H9 (cell line): Measurements from ENCODE around the gene ARHGAP22. TPM values are rescaled to one million over a fixed set of nuclear protein-coding genes. Genes with fewer than 3 reads are reported as not detected.

Experiments
- DNase-seq: peaks from one replicate; pipeline ENCODE4 v3.0.0-alpha.2; 2017
- H2AFZ ChIP-seq: one replicate; pipeline ENCODE4 v1.6.1; 2013; ENCODE audit warnings: mild to moderate bottlenecking, low read length, control low read depth, moderate library complexity
- H2AK5ac ChIP-seq: 2 replicates; pipeline ENCODE4 v1.6.1; 2013; ENCODE audit warnings: low read length, control low read depth, mixed read lengths; ENCODE audit not compliant: insufficient read length
- H2BK120ac ChIP-seq: one replicate; pipeline ENCODE4 v1.6.1; 2013; ENCODE audit warnings: low read depth, mild to moderate bottlenecking, low read length, control low read depth, inconsistent platforms; ENCODE audit not compliant: poor library complexity, severe bottlenecking
- H2BK12ac ChIP-seq: 2 replicates; pipeline ENCODE4 v1.6.1; 2013; ENCODE audit warnings: low read length, control low read depth, mixed read lengths, low read depth; ENCODE audit not compliant: insufficient read length
- H2BK15ac ChIP-seq: 2 replicates; pipeline ENCODE4 v1.6.1; 2013; ENCODE audit warnings: low read depth, low read length, control low read depth
- H2BK20ac ChIP-seq: one replicate; pipeline ENCODE4 v1.6.1; 2013; ENCODE audit warnings: low read depth, mild to moderate bottlenecking, low read length, control low read depth, inconsistent platforms; ENCODE audit not compliant: poor library complexity, severe bottlenecking
- H2BK5ac ChIP-seq: 2 replicates; pipeline ENCODE4 v1.6.1; 2013; ENCODE audit warnings: low read length, control low read depth, mixed read lengths; ENCODE audit not compliant: insufficient read length
- H3K14ac ChIP-seq: 2 replicates; pipeline ENCODE4 v1.6.1; 2013; ENCODE audit warnings: low read length, control low read depth; ENCODE audit not compliant: insufficient read depth
- H3K18ac ChIP-seq: 2 replicates; pipeline ENCODE4 v1.6.1; 2013; ENCODE audit warnings: low read depth, mild to moderate bottlenecking, mixed read lengths, low read length, control low read depth; ENCODE audit not compliant: insufficient read length
- H3K23ac ChIP-seq: 2 replicates; pipeline ENCODE4 v1.6.1; 2013; ENCODE audit warnings: low read length, control low read depth, mixed read lengths, low read depth; ENCODE audit not compliant: insufficient read length
- H3K23me2 ChIP-seq: 2 replicates; pipeline ENCODE4 v1.6.1; 2013; ENCODE audit warnings: low read depth, mild to moderate bottlenecking, mixed read lengths, low read length, control low read depth; ENCODE audit not compliant: insufficient read length, poor library complexity, severe bottlenecking
- H3K27ac ChIP-seq: 2 replicates; pipeline ENCODE4 v1.5.1; 2013; ENCODE audit warnings: low read length, control low read depth, mixed read lengths, low read depth; ENCODE audit not compliant: insufficient read length
- H3K27me3 ChIP-seq: 2 replicates; pipeline ENCODE4 v1.6.1; 2013; ENCODE audit warnings: low read length, control low read depth, inconsistent platforms; ENCODE audit not compliant: insufficient read depth
- H3K4ac ChIP-seq: 2 replicates; pipeline ENCODE4 v1.6.1; 2013; ENCODE audit warnings: low read depth, mild to moderate bottlenecking, control low read depth, inconsistent platforms, low read length, moderate library complexity
- H3K4me1 ChIP-seq: 2 replicates; pipeline ENCODE4 v1.6.1; 2013; ENCODE audit warnings: low read length, control low read depth, inconsistent platforms; ENCODE audit not compliant: insufficient read depth
- H3K4me2 ChIP-seq: 2 replicates; pipeline ENCODE4 v1.6.1; 2013; ENCODE audit warnings: low read length, control low read depth, mixed read lengths; ENCODE audit not compliant: insufficient read length, insufficient read depth
- H3K56ac ChIP-seq: 2 replicates; pipeline ENCODE4 v1.6.1; 2013; ENCODE audit warnings: low read depth, mild to moderate bottlenecking, mixed read lengths, low read length, control low read depth; ENCODE audit not compliant: insufficient read length
- H3K79me1 ChIP-seq: 2 replicates; pipeline ENCODE4 v1.6.1; 2013; ENCODE audit warnings: low read depth, mild to moderate bottlenecking, moderate library complexity, low read length, control low read depth, inconsistent platforms; ENCODE audit not compliant: insufficient read depth, poor library complexity, severe bottlenecking
- H3K79me2 ChIP-seq: 2 replicates; pipeline ENCODE4 v1.6.1; 2013; ENCODE audit warnings: low read length, control low read depth, inconsistent platforms; ENCODE audit not compliant: insufficient read depth
- H3K9ac ChIP-seq: 2 replicates; pipeline ENCODE4 v1.6.1; 2013; ENCODE audit warnings: low read length, control low read depth, mixed read lengths; ENCODE audit not compliant: insufficient read length; ENCODE audit errors: extremely low read depth
- H3K9me3 ChIP-seq: one replicate; pipeline ENCODE4 v1.6.1; 2013; ENCODE audit warnings: low read depth, low read length, inconsistent platforms; ENCODE audit not compliant: control insufficient read depth
- H3T11ph ChIP-seq: one replicate; pipeline ENCODE4 v1.6.1; 2013; ENCODE audit warnings: mild to moderate bottlenecking, low read length, control low read depth, inconsistent platforms
- H4K20me1 ChIP-seq: one replicate; pipeline ENCODE4 v1.6.1; 2013; ENCODE audit not compliant: control insufficient read depth, insufficient read length, insufficient read depth
- H4K5ac ChIP-seq: 2 replicates; pipeline ENCODE4 v1.6.1; 2013; ENCODE audit warnings: low read depth, mild to moderate bottlenecking, mixed read lengths, low read length, control low read depth; ENCODE audit not compliant: insufficient read length
- H4K8ac ChIP-seq: replicated peaks from 2 replicates; pipeline ENCODE4 v1.6.1; 2013; ENCODE audit warnings: low read length, control low read depth, mixed read lengths, low read depth; ENCODE audit not compliant: insufficient read length
- H4K91ac ChIP-seq: 2 replicates; pipeline ENCODE4 v1.6.1; 2013; ENCODE audit warnings: low read depth, mild to moderate bottlenecking, moderate library complexity, mixed read lengths, low read length, control low read depth; ENCODE audit not compliant: insufficient read length
- H3K27ac Mint-ChIP-seq, 3 experiments: 2 replicates in 2 of 3; 3 replicates in 1 of 3; pipeline ENCODE4 v1.8.0; 2020 to 2021; ENCODE audit warnings: mixed read lengths in 3 of 3, mild to moderate bottlenecking in 1 of 3, moderate library complexity in 1 of 3
- H3K27me3 Mint-ChIP-seq: 2 replicates; pipeline ENCODE4 v1.8.0; 2021; ENCODE audit warnings: low read depth, mild to moderate bottlenecking, moderate library complexity, mixed read lengths
- H3K36me3 Mint-ChIP-seq, 3 experiments: 2 replicates in 2 of 3; 3 replicates in 1 of 3; pipeline ENCODE4 v1.8.0; 2020 to 2021; ENCODE audit warnings: low read depth in 3 of 3, mixed read lengths in 3 of 3; ENCODE audit not compliant: insufficient read depth in 1 of 3
- H3K4me1 Mint-ChIP-seq, 2 experiments: 2 replicates each; pipeline ENCODE4 v1.8.0; 2020; ENCODE audit warnings: mixed read lengths in 2 of 2
- H3K4me3 Mint-ChIP-seq, 2 experiments: 2 replicates in 1 of 2; 3 replicates in 1 of 2; pipeline ENCODE4 v1.8.0; 2020 to 2021; ENCODE audit warnings: mild to moderate bottlenecking in 2 of 2, mixed read lengths in 2 of 2, moderate library complexity in 1 of 2
- H3K9me3 Mint-ChIP-seq, 2 experiments: 2 replicates in 1 of 2; 3 replicates in 1 of 2; pipeline ENCODE4 v1.8.0; 2020; ENCODE audit warnings: mild to moderate bottlenecking in 2 of 2, mixed read lengths in 2 of 2, moderate library complexity in 1 of 2
- WGBS: extraction: QIAGEN DNeasy Blood & Tissue Kit; methylation state at CpG from one replicate; pipeline ENCODE4 v1.1.7; 2013; ENCODE audit warnings: missing lambda C conversion rate, low lambda C conversion rate, mixed read lengths; ENCODE audit not compliant: insufficient read length; ENCODE audit errors: extremely low coverage; 5-methylcytosine and 5-hydroxymethylcytosine counted together
- total RNA-seq: library from RNA; stranded (reverse); gene quantifications from 2 replicates; pipeline ENCODE4 v1.2.1, GENCODE V29; 2021
- TF ChIP-seq, protein P1 (sequence below): fragments of 200-600 bp; sonication (generic); conservative IDR thresholded peaks from 3 replicates; pipeline ENCODE4 v1.8.0; 2021; ENCODE audit warnings: antibody characterized with exemption, mild to moderate bottlenecking

ARHGAP22 gene
- total RNA-seq, 1 experiment from 2014 or later, result 7.4 TPM

DNA sequence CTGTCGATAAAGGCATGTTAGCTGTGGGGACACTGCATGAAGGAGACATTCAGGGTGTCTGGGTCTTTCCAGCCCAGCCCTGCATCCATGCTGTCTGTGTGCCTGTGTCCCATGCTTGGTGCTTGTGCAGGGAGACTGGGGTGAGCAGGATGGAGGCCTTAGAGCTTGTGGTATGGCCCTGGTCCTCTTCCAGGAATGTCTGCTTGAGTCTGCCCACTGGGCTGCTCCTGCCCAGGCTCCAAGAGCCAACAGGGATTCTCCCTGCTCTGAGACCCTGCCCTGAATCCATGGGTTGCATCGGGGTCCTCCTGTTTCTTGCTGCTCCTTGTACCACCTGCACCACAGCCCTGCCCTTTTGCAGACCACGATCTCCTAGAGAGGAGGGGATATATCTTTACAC, 31.4 kb upstream of the ARHGAP22 start:
- no peak overlapping the region for H4K8ac ChIP-seq
- no peak overlapping the region for H4K91ac ChIP-seq
- no CpG with 5 or more reads among the region's 3 CpGs for WGBS
- H2BK12ac ChIP-seq, result no peak overlapping the region
- no peak overlapping the region for H3K4ac ChIP-seq
- TF ChIP-seq, protein P1, sequence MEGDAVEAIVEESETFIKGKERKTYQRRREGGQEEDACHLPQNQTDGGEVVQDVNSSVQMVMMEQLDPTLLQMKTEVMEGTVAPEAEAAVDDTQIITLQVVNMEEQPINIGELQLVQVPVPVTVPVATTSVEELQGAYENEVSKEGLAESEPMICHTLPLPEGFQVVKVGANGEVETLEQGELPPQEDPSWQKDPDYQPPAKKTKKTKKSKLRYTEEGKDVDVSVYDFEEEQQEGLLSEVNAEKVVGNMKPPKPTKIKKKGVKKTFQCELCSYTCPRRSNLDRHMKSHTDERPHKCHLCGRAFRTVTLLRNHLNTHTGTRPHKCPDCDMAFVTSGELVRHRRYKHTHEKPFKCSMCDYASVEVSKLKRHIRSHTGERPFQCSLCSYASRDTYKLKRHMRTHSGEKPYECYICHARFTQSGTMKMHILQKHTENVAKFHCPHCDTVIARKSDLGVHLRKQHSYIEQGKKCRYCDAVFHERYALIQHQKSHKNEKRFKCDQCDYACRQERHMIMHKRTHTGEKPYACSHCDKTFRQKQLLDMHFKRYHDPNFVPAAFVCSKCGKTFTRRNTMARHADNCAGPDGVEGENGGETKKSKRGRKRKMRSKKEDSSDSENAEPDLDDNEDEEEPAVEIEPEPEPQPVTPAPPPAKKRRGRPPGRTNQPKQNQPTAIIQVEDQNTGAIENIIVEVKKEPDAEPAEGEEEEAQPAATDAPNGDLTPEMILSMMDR, result no peak
- H3K18ac ChIP-seq, result no peak overlapping the region
- H2BK15ac ChIP-seq, result no peak overlapping the region
- H2BK120ac ChIP-seq, result no peak overlapping the region
- no peaks in the 10 kb centered on the region for H3K23me2 ChIP-seq
- no peak overlapping the region for H2AFZ ChIP-seq
- no peak overlapping the region for H3K56ac ChIP-seq
- Mint-ChIP-seq H3K9me3 (peaks cover 2 to 4% of the 10 kb centered on the region in 2 experiments; a peak in 4 of 5 replicates), H3K4me3 (no peak overlapping the region), H3K27ac (no peak overlapping the region), H3K36me3 (peaks cover 0 to 1% (median 1%) of the 10 kb centered on the region in 3 experiments; a peak in 4 of 7 replicates), H3K27me3 (peaks cover 12% of the 10 kb centered on the region), H3K4me1 (no peaks in the 10 kb centered on the region)
- H2AK5ac ChIP-seq, result no peak overlapping the region
- no peak for DNase-seq
- H4K5ac ChIP-seq, result no peak overlapping the region
- no peak overlapping the region for H2BK20ac ChIP-seq
- H3K23ac ChIP-seq, result no peak overlapping the region
- H4K20me1 ChIP-seq, result no peaks in the 10 kb centered on the region
- H3T11ph ChIP-seq, result no peak overlapping the region
- no peak overlapping the region for H3K27ac ChIP-seq
- no peak overlapping the region for H2BK5ac ChIP-seq
- H3K4me2 ChIP-seq, result no peak overlapping the region
- no peaks in the 10 kb centered on the region for H3K9me3 ChIP-seq
- H3K14ac ChIP-seq, result no peak overlapping the region; the same call in 1 of the 2 replicates
- H3K27me3 ChIP-seq, result no peaks in the 10 kb centered on the region
- H3K79me1 ChIP-seq, result no peaks in the 10 kb centered on the region
- H3K9ac ChIP-seq, result no peak overlapping the region
- no peaks in the 10 kb centered on the region for H3K79me2 ChIP-seq
- no peaks in the 10 kb centered on the region for H3K4me1 ChIP-seq
